GM19324 (cell line): ENCODE data around the gene NSDHL.

ENCODE experiments used
- ATAC-seq: cut with Tn5 transposase; IDR thresholded peaks from one replicate; pipeline ENCODE4 v1.9.1; 2021; ENCODE audit warnings: mild to moderate bottlenecking, moderate library complexity; ENCODE audit not compliant: unreplicated experiment, low FRiP score

Gene NSDHL

GRCh38 chrX:152892999-152893891 lies 62.4 kb downstream of the NSDHL start:
- no peak for ATAC-seq

- no peak for ATAC-seq
These were observed 63.2 kb downstream of the NSDHL start for GRCh38 chrX:152893980-152894610.

GRCh38 chrX:152895121-152895520 lies 64.3 kb downstream of the NSDHL start:
- ATAC-seq = no peak

DNA sequence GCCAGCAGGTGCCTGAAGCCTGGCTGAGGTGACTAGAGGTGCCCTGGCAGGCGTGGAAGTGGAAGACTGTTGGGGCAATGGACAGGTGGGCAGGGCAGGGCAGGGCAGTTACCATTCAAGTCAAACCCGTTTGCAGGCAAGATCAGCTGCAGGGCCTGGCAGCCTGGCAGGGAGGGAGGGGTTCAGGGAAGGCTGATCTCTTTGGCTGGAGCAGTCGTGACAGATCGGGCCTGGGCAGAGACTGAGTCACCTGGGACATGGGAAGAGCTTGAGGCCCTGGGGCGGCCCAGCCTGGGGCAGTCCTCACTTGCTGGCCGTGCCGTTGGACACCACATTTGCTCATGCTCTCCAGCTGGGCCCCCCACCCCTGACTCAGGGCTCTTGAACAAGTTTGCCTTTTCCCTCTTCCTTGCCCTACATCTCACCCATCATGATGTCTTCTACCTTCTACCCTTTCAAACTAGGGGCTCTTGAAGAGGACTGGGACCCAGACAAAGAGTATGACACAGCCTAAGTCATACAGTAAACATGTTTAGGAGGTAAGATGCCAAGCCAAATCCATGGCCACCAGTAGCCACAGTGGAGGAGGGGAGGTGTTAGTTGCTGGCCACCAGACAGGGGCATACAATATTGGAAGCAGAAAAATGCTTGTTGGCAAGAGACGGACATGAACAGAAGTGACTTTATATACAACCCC lies 65.0 kb downstream of the NSDHL start:
- no peak for ATAC-seq

GRCh38 chrX:152896450-152896849 lies 65.6 kb downstream of the NSDHL start:
- ATAC-seq = no peak

GRCh38 chrX:152897222-152898131 lies 66.6 kb downstream of the NSDHL start, which contains the start of gene ZNF185:
TSS of gene ZNF185 (plus strand) at chrX:152898067. CDS start at chrX:152914490, 16,423 bp downstream.
- ATAC-seq = no peak

- ATAC-seq = no peak
These were observed 67.6 kb downstream of the NSDHL start for GRCh38 chrX:152898442-152898841.

GRCh38 chrX:152899111-152899873 lies 68.4 kb downstream of the NSDHL start:
- no peak for ATAC-seq

GRCh38 chrX:152899874-152900719 lies 69.2 kb downstream of the NSDHL start:
- no peak for ATAC-seq

GRCh38 chrX:152900937-152901445 lies 70.1 kb downstream of the NSDHL start:
- ATAC-seq = no peak

DNA sequence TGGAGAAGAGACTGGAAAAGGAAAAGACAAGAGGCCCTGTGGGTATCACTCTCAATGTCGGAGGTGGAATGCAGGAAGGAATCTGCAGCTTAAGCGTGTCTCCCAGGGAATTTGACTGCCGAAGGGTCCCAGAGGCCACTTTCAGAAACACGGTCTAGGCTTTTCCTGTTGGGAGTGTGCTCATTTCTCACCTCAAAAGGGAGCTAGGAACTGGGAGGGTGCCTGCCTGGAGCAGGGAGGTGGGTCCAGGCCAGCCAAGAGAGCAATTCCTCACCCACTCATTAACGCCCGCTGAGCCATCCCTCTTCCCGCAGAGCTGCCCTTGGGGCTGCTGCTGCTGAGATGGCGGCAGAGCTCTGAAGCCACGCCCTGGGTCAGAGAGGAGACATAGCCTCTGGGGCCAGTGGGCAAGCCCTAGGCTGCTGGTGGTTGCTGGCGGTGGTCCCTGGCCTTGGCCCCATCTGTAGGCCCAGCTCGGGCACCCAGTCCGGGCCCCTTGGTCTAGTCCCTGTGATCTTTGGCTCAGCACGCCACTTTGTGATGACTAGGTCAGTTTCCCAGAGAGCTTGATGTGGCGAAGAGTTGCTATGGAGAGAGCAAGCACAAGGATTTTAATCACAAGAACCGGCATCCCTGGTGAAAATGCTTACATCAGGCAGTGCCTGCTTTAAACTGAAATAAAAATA lies 71.1 kb downstream of the NSDHL start:
- no peak for ATAC-seq

- no peak for ATAC-seq
These were observed 71.6 kb downstream of the NSDHL start for GRCh38 chrX:152902502-152902820.

DNA sequence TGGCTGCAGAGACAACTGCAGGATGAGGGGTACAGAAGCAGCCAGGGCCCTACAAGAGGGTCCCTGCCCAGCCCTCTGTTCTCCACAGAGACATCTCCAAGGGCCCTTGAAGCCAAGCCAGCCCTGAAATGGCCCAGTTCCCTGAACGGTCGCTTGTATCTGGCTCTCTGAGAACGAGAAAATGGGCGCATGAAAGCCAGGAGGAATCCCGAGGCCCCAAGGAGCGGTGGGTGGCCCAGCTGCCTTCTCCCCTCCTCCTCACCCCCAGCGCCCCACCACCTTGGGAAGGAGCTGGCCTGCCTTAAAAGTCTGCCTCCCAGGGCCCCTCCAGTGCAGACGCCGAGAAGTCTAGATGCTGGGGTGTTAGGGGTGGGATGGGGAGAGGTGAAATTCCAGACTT lies 72.7 kb downstream of the NSDHL start:
- ATAC-seq = no peak

- no peak for ATAC-seq
These were observed 73.6 kb downstream of the NSDHL start for GRCh38 chrX:152904151-152905080.

GRCh38 chrX:152905081-152905420 lies 74.2 kb downstream of the NSDHL start:
- ATAC-seq = no peak

GRCh38 chrX:152907084-152907651 lies 76.3 kb downstream of the NSDHL start:
- no peak for ATAC-seq

DNA sequence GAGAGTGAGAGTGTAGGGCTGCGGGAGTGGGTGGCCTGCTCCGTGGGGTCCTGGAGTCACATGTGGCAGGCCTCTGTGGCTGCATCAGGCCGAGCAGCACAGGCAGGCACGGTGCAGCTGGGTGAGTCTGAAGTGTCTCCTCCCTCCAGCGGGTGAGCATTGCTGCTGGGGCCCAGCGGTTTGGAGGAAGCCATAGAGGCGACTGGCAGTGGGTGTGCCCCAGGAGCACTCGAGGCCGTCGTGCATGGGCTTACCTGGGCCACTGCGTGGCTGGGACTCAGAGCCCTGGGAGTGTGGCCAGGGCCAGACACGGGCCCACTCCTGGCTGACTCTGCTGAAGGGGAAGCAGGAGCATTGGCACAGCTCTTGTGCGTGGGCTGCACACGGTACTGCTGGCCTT lies 77.6 kb downstream of the NSDHL start:
- ATAC-seq = no peak
